HG03439 (cell line): ENCODE measurements around the gene RNF222.
A peak's percentile ranks its signal among the peaks of the same experiment; 100 is the strongest.
"Not testable (repeated sequence)": the region's sequence is repeated elsewhere in the genome, so short reads cannot be mapped to it uniquely, and the experiment has no call there.

Experiments used
- ATAC-seq: cut with Tn5 transposase; IDR thresholded peaks from one replicate; pipeline ENCODE4 v1.9.1; 2021; ENCODE audit warnings: mild to moderate bottlenecking, moderate library complexity; ENCODE audit not compliant: unreplicated experiment

RNF222 gene

DNA sequence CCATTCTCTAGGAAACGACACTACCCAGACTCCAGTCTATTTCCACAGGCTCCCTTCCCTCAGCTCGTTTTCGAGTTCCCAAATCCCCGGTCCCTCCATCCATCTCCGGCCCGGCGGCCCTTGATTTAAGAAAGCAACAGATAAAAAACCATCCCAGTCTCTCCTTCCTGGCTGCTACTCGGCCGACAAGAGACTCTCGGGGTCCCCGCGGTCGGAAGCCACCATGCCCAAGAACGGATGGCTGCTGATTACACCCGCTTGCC, 14.8 kb downstream of the RNF222 start:
- ATAC-seq, result no peak

GRCh38 chr17:8382052-8382879, 15.4 kb downstream of the RNF222 start:
- ATAC-seq, result no peak

- no peak for ATAC-seq
Measured at GRCh38 chr17:8380049-8380448, 17.6 kb downstream of the RNF222 start.

- not testable (repeated sequence) for ATAC-seq
Measured at GRCh38 chr17:8378117-8378516, 19.5 kb downstream of the RNF222 start.

- ATAC-seq, result no peak
Measured at GRCh38 chr17:8377422-8377821, 20.2 kb downstream of the RNF222 start.

GRCh38 chr17:8376271-8377067, 21.2 kb downstream of the RNF222 start, which contains the start of gene KRABD2:
Gene KRABD2, minus strand, starts transcription at chr17:8376704.
- peak; percentile 87 for ATAC-seq

DNA sequence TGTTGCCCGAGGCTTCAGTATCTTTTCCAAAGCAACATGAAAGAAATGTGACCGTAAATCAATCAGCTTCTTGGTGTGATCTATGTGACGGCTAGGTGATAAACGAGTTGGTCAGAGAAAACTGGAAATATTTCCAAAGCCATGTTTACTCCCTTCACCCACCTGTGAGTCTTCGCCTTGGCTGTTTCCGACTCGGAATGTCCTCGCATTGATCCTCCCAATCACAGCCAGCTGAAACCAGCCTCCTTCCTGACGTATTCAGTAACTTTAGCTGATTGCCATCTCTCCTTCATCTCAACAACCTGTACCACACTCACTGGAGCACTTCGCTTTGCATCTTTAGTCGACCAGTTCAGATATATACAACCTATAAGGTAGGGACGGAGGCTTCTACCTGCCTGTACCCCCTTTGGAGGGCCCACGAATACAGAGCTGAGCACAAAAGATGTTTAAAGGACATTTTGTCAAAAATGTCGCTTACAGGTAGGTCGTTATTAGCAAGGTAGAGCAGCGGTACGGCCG, 21.8 kb downstream of the RNF222 start:
- no peak for ATAC-seq

GRCh38 chr17:8373856-8374255, 23.8 kb downstream of the RNF222 start:
- not testable (repeated sequence) for ATAC-seq

DNA sequence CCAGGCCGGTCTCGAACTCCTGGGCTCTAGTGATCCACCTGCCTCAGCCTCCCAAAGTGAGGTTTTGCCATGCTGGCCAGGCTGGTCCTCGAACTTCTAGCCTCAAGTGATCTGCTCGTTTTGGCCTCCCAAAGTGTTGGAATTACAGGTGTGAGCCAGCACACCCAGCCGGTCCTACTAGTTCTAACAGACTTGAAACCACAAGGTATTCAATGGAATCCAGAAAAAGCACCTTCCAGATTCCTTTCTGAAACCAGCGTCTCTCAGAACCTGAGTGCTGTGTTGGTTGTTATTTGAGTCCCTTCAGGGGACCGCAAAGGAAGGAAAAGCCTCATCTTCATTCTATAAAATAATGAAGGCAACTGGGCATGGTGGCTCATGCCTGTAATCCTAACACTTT, 25.2 kb downstream of the RNF222 start:
- no peak for ATAC-seq

DNA sequence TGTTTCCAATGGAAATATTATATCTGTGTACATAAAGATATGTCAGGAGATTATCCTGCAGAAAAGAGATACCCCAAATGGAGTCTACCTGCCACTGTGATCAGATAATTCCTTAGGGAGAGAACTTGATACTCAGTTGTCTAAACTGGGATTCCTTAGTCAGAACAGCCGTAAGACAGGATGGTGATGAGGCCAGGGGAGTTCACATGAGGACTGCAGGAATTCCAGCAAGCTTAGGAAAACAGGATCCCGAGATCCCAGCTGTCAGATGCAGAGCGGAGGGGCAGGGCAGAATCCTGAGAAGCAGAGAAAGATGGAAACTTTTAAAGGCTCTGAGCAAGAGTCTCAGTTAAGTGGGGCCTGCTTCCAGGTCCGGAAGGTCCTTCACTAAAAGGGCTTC, 25.8 kb downstream of the RNF222 start:
- no peak for ATAC-seq

DNA sequence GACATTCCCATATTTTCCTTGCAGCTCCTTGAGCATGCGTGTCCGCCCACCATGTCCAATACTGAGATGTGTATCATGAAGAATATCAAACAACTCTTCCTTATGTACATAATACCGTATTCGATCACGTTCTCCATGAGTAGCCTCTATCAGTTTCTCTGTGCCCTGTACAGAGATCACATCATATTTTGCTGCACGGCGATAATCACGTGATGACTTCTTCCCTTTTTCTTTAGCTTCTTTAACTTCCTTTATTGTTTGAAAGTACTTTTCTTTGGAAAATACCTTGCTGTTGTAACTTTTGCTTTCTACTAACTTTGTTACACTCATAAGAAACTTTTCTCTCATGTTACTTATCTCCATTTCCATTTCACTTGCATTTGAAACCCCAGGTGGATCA, 27.7 kb downstream of the RNF222 start:
- ATAC-seq, result no peak

DNA sequence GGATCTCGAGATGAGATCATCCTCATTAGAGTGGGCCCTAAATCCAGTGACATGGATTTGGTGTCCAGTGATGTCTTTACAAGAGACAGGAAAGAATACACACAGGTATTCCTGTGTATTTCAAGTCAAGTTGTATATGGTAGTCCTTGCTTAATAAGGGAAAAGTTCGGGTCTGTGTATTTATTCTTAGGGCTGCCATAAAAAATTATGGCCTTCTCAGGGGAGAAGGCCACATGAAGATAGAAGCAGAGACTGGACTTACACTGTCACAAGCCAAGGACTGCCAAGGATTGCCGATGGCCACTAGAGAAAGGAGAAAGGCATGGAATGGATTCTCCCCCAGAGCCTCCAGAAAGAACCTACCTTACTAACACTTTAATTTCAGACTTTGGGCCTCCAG, 29.4 kb downstream of the RNF222 start:
- ATAC-seq, result no peak

GRCh38 chr17:8366231-8366630, 31.4 kb downstream of the RNF222 start:
- no peak for ATAC-seq

- no peak for ATAC-seq
Measured at GRCh38 chr17:8365143-8365542, 32.5 kb downstream of the RNF222 start.

DNA sequence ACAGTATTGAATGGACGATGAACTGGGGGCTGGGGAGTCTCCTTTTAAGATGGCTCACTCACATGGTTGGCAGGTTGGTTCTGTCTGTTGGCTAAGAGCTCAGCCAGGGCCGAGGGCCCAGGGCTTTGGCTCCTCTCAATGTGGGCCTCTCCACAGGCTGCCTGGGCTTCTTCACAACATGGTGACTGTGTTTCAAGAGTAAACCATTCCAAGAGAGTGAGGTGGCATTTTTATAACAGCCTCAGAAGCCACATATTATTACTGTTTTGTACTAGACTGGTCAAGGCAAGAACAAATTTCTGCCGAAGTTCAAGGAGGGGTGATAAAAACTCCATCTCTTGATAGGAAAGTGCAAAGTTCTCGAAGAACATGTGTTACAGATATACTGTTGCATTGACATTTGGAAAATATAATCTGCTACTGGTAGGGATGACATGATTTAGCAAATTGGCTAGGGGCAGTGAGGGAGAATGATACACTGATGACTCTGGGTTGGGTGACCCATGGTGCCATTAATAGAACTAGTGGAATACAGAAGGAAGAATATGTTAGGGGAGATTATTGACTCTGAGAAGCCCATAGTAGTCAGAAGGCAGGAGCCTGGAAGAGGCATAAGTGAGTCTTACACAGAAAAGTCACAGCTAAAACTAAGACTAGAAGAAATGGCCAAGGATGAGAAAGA, 34.8 kb downstream of the RNF222 start:
- no peak for ATAC-seq

DNA sequence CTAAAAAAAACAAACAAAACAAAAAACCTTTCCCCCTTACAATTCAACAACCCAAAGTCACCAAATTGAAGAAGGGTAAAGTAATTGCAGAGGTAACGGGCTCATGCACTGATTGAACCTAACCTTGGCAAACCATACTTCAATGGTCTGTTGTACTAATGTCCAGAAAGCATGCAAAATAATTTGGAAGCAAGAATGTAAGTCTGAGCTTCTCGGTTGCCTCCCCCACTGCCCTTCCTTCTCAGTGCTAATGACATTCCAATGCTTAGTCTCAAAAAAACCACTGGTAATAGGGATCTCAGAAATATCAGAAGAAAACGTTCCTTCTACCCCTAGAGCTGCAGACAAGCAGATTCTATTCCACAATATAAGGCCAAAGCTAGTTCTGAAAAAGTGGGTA, 36.9 kb downstream of the RNF222 start:
- no peak for ATAC-seq

GRCh38 chr17:8360260-8360659, 37.4 kb downstream of the RNF222 start:
- ATAC-seq, result no peak

- ATAC-seq, result no peak
Measured at GRCh38 chr17:8359769-8360168, 37.9 kb downstream of the RNF222 start.

- no peak for ATAC-seq
Measured at GRCh38 chr17:8357910-8358309, 39.7 kb downstream of the RNF222 start.

- no peak for ATAC-seq
Measured at GRCh38 chr17:8354236-8354635, 43.4 kb downstream of the RNF222 start.

- no peak for ATAC-seq
Measured at GRCh38 chr17:8353736-8354135, 43.9 kb downstream of the RNF222 start.

- ATAC-seq, result no peak
Measured at GRCh38 chr17:8350339-8350738, 47.3 kb downstream of the RNF222 start.
